Ishikawa (cell line): ENCODE data around the gene TPT1.

Source experiments
- CEBPB ChIP-seq: IDR thresholded peaks from 2 replicates; pipeline ENCODE4 v1.6.1; 2012
- EGR1 ChIP-seq: IDR thresholded peaks from 2 replicates; pipeline ENCODE4 v1.6.1; 2012
- EP300 ChIP-seq: IDR thresholded peaks from 2 replicates; pipeline ENCODE4 v1.6.1; 2012; ENCODE audit warnings: borderline replicate concordance
- FOXM1 ChIP-seq: IDR thresholded peaks from 2 replicates; pipeline ENCODE4 v1.6.1; 2012; ENCODE audit warnings: low read depth, borderline replicate concordance
- MAX ChIP-seq: IDR thresholded peaks from 2 replicates; pipeline ENCODE4 v1.6.1; 2012
- RAD21 ChIP-seq: IDR thresholded peaks from 2 replicates; pipeline ENCODE4 v1.6.1; 2012; ENCODE audit warnings: low read depth
- TAF1 ChIP-seq: IDR thresholded peaks from 2 replicates; pipeline ENCODE4 v1.6.1; 2012; ENCODE audit warnings: low read depth, mild to moderate bottlenecking
- USF1 ChIP-seq: IDR thresholded peaks from 2 replicates; pipeline ENCODE4 v1.6.1; 2012
- YY1 ChIP-seq: IDR thresholded peaks from 2 replicates; pipeline ENCODE4 v1.6.1; 2012; ENCODE audit warnings: low read depth
- ZBTB7A ChIP-seq: IDR thresholded peaks from 2 replicates; pipeline ENCODE4 v1.6.1; 2012; ENCODE audit warnings: low read depth
- TF ChIP-seq, protein P1 (sequence below): IDR thresholded peaks from 2 replicates; pipeline ENCODE4 v1.6.1; 2012; ENCODE audit warnings: low read depth, mild to moderate bottlenecking

DNA sequence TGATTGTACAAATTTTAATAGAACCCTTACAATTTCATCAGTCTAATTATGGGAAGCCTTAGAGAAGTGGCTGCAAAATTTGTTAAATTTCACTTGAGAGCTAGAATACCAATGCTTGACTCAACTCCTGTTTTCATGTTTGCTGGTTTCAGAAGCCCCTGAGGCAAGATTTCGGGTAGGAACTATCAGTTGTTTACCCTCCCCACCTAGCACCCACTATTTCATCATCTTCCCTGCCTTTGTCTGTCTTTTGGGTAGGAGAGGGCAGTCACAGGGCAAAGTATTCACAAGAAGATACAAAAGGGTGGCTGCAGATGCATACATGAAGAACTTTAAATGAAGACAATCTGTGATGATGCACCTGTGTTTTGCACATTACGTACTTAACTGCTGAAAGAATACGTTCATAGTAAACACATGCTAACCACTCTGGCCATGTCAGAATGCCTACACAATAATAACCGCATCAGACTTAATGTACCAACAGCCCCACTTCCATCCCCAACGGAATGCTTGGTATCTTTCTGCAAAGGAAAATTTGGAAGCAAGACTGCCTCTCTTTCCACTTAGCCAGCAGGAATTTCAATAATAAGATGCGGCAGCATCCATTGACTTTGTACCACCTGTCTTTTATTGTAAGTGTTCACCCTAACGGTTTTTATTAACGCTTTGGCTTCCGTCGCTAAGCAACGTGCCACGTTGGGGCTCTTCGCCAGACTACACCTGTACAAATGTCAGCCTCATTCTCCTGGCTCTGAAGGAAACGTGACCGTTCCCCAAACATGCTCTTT, 30.4 kb downstream of the TPT1 start:
- TF ChIP-seq CEBPB (no peak), EGR1 (no peak), EP300 (no peak), YY1 (no peak), TAF1 (no peak), USF1 (no peak), FOXM1 (no peak), MAX (no peak), ZBTB7A (no peak), RAD21 (no peak)
- TF ChIP-seq, protein P1, sequence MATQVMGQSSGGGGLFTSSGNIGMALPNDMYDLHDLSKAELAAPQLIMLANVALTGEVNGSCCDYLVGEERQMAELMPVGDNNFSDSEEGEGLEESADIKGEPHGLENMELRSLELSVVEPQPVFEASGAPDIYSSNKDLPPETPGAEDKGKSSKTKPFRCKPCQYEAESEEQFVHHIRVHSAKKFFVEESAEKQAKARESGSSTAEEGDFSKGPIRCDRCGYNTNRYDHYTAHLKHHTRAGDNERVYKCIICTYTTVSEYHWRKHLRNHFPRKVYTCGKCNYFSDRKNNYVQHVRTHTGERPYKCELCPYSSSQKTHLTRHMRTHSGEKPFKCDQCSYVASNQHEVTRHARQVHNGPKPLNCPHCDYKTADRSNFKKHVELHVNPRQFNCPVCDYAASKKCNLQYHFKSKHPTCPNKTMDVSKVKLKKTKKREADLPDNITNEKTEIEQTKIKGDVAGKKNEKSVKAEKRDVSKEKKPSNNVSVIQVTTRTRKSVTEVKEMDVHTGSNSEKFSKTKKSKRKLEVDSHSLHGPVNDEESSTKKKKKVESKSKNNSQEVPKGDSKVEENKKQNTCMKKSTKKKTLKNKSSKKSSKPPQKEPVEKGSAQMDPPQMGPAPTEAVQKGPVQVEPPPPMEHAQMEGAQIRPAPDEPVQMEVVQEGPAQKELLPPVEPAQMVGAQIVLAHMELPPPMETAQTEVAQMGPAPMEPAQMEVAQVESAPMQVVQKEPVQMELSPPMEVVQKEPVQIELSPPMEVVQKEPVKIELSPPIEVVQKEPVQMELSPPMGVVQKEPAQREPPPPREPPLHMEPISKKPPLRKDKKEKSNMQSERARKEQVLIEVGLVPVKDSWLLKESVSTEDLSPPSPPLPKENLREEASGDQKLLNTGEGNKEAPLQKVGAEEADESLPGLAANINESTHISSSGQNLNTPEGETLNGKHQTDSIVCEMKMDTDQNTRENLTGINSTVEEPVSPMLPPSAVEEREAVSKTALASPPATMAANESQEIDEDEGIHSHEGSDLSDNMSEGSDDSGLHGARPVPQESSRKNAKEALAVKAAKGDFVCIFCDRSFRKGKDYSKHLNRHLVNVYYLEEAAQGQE: no peak
